NCI-H524 (cell line): ENCODE data around the gene USP17L15.
"Not testable (repeated sequence)": the region's sequence is repeated elsewhere in the genome, so short reads cannot be mapped to it uniquely, and the experiment has no call there.

Experiments
- DNase-seq, 2 experiments: peaks; one replicate each; lab custom pipeline; 2025; lab: John Stamatoyannopoulos, UW

USP17L15 gene, protein sequence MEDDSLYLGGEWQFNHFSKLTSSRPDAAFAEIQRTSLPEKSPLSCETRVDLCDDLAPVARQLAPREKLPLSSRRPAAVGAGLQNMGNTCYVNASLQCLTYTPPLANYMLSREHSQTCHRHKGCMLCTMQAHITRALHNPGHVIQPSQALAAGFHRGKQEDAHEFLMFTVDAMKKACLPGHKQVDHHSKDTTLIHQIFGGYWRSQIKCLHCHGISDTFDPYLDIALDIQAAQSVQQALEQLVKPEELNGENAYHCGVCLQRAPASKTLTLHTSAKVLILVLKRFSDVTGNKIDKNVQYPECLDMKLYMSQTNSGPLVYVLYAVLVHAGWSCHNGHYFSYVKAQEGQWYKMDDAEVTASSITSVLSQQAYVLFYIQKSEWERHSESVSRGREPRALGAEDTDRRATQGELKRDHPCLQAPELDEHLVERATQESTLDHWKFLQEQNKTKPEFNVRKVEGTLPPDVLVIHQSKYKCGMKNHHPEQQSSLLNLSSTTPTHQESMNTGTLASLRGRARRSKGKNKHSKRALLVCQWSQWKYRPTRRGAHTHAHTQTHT

GRCh38 chr4:9234085-9234484, at the start of gene USP17L15:
Gene USP17L15, plus strand, starts transcription at chr4:9234385. Its CDS starts 0 bp downstream, at chr4:9234385.
- not testable (repeated sequence) for DNase-seq

DNA sequence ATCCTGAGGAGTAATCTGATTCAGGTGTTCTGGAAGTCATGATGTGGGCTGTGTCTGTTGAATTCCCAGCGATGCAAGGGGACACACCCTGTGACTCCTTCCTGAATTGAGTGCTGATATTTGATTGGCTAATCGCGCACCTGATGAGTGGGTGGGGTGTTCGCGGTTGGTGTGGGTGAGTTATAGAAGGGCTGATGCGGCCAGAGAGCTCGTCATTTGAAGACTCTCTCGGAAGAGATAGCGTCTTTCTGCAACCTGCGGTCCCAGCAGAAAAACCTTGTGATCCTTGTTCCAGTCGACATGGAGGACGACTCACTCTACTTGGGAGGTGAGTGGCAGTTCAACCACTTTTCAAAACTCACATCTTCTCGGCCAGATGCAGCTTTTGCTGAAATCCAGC, 23.8 kb upstream of the USP17L15 start, which contains the start of gene USP17L10:
TSS of gene USP17L10 (plus strand) at position 301 of the 400 bp plus-strand sequence. CDS start at position 301, 0 bp downstream.
- DNase-seq, result not testable (repeated sequence)

DNA sequence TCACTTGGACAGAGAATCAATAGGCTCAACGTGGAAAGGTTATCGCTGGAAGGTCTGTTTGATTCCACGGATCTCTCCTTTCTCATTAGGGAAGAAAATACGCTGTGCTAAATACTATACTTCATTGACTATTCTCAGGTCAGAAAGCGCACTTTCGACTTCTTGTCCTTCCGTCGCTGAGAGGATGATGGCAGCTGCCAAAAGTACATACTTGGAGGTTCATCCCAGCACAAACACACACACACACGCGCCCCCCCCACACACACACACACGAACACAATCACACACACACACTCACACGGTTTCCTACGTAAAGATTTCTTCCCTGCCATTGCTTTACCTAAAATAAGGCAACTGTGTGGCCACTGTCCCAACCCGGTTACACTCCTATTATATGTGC, 19.5 kb upstream of the USP17L15 start:
- DNase-seq, result not testable (repeated sequence)

DNA sequence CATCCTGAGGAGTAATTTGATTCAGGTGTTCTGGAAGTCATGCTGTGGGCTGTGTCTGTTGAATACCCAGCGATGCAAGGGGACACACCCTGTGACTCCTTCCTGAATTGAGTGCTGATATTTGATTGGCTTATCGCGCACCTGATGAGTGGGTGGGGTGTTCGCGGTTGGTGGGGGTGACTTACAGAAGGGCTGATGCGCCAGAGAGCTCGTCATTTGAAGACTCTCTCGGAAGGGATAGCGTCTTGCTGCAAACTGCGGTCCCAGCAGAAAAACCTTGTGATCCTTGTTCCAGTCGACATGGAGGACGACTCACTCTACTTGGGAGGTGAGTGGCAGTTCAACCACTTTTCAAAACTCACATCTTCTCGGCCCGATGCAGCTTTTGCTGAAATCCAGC, 19.1 kb upstream of the USP17L15 start, which contains the start of gene USP17L11:
TSS of gene USP17L11 (plus strand) at position 301 of the 400 bp plus-strand sequence. CDS start at position 301, 0 bp downstream.
- DNase-seq, result not testable (repeated sequence)

DNA sequence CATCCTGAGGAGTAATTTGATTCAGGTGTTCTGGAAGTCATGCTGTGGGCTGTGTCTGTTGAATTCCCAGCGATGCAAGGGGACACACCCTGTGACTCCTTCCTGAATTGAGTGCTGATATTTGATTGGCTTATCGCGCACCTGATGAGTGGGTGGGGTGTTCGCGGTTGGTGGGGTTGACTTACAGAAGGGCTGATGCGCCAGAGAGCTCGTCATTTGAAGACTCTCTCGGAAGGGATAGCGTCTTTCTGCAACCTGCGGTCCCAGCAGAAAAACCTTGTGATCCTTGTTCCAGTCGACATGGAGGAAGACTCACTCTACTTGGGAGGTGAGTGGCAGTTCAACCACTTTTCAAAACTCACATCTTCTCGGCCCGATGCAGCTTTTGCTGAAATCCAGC, 14.3 kb upstream of the USP17L15 start, which contains the start of gene USP17L12:
TSS of gene USP17L12 (plus strand) at position 301 of the 400 bp plus-strand sequence. CDS start at position 301, 0 bp downstream.
- not testable (repeated sequence) for DNase-seq

DNA sequence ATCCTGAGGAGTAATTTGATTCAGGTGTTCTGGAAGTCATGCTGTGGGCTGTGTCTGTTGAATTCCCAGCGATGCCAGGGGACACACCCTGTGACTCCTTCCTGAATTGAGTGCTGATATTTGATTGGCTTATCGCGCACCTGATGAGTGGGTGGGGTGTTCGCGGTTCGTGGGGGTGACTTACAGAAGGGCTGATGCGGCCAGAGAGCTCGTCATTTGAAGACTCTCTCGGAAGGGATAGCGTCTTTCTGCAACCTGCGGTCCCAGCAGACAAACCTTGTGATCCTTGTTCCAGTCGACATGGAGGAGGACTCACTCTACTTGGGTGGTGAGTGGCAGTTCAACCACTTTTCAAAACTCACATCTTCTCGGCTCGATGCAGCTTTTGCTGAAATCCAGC, 9.6 kb upstream of the USP17L15 start, which contains the start of gene USP17L13:
TSS of gene USP17L13 (plus strand) at position 301 of the 400 bp plus-strand sequence. CDS start at position 301, 0 bp downstream.
- not testable (repeated sequence) for DNase-seq

GRCh38 chr4:9230249-9230648, 3.9 kb upstream of the USP17L15 start:
- DNase-seq, result not testable (repeated sequence)

- not testable (repeated sequence) for DNase-seq
Observed at GRCh38 chr4:9238461-9238860, 4.3 kb downstream of the USP17L15 start.

DNA sequence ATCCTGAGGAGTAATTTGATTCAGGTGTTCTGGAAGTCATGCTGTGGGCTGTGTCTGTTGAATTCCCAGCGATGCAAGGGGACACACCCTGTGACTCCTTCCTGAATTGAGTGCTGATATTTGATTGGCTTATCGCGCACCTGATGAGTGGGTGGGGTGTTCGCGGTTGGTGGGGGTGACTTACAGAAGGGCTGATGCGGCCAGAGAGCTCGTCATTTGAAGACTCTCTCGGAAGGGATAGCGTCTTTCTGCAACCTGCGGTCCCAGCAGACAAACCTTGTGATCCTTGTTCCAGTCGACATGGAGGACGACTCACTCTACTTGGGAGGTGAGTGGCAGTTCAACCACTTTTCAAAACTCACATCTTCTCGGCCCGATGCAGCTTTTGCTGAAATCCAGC, 9.4 kb downstream of the USP17L15 start, which contains the start of gene USP17L17:
TSS of gene USP17L17 (plus strand) at position 301 of the 400 bp plus-strand sequence. CDS start at position 301, 0 bp downstream.
- DNase-seq, result not testable (repeated sequence)

DNA sequence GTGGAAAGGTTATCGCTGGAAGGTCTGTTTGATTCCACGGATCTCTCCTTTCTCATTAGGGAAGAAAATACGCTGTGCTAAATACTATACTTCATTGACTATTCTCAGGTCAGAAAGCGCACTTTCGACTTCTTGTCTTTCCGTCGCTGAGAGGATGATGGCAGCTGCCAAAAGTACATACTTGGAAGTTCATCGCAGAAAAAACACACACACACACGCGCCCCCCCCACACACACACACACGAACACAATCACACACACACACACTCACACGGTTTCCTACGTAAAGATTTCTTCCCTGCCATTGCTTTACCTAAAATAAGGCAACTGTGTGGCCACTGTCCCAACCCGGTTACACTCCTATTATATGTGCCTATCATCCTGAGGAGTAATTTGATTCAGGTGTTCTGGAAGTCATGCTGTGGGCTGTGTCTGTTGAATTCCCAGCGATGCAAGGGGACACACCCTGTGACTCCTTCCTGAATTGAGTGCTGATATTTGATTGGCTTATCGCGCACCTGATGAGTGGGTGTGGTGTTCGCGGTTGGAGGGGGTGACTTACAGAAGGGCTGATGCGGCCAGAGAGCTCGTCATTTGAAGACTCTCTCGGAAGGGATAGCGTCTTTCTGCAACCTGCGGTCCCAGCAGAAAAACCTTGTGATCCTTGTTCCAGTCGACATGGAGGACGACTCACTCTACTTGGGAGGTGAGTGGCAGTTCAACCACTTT, 13.9 kb downstream of the USP17L15 start, which contains the start of gene USP17L18:
TSS of gene USP17L18 (plus strand) at position 678 of the 728 bp plus-strand sequence. CDS start at position 678, 0 bp downstream.
- DNase-seq, result not testable (repeated sequence)

GRCh38 chr4:9253078-9253477, 18.9 kb downstream of the USP17L15 start, which contains the start of gene USP17L19:
Gene USP17L19, plus strand, starts transcription at chr4:9253378. Its CDS starts 0 bp downstream, at chr4:9253378.
- DNase-seq, result not testable (repeated sequence)

DNA sequence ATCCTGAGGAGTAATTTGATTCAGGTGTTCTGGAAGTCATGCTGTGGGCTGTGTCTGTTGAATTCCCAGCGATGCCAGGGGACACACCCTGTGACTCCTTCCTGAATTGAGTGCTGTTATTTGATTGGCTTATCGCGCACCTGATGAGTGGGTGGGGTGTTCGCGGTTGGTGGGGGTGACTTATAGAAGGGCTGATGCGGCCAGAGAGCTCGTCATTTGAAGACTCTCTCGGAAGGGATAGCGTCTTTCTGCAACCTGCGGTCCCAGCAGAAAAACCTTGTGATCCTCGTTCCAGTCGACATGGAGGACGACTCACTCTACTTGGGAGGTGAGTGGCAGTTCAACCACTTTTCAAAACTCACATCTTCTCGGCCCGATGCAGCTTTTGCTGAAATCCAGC, 23.6 kb downstream of the USP17L15 start, which contains the start of gene USP17L20:
TSS of gene USP17L20 (plus strand) at position 301 of the 400 bp plus-strand sequence. CDS start at position 301, 0 bp downstream.
- DNase-seq, result not testable (repeated sequence)

- not testable (repeated sequence) for DNase-seq
Observed at GRCh38 chr4:9262572-9262971, 28.4 kb downstream of the USP17L15 start, which contains the start of gene USP17L21. Gene USP17L21, plus strand, starts transcription at chr4:9262872. Its CDS starts 0 bp downstream, at chr4:9262872.

DNA sequence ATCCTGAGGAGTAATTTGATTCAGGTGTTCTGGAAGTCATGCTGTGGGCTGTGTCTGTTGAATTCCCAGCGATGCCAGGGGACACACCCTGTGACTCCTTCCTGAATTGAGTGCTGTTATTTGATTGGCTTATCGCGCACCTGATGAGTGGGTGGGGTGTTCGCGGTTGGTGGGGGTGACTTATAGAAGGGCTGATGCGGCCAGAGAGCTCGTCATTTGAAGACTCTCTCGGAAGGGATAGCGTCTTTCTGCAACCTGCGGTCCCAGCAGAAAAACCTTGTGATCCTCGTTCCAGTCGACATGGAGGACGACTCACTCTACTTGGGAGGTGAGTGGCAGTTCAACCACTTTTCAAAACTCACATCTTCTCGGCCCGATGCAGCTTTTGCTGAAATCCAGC, 33.1 kb downstream of the USP17L15 start, which contains the start of gene USP17L22:
TSS of gene USP17L22 (plus strand) at position 301 of the 400 bp plus-strand sequence. CDS start at position 301, 0 bp downstream.
- not testable (repeated sequence) for DNase-seq

DNA sequence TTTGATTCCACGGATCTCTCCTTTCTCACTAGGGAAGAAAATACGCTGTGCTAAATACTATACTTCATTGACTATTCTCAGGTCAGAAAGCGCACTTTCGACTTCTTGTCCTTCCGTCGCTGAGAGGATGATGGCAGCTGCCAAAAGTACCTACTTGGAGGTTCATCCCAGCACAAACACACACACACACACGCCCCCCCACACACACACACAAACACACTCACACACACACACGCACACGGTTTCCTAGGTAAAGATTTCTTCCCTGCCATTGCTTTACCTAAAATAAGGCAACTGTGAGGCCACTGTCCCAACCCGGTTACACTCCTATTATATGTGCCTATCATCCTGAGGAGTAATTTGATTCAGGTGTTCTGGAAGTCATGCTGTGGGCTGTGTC, 37.5 kb downstream of the USP17L15 start:
- not testable (repeated sequence) for DNase-seq
